Stimulated activated naive B cell treated with anti-CD40 and anti-IgM and Interleukin-4, amounts not matched to agents 10 μg/mL and 1 μg/mL and 100 μg/mL, for 72 hours (primary cell): ENCODE measurements around the gene UBTF.
A peak's percentile ranks its signal among the peaks of the same experiment; 100 is the strongest.

Source experiments
- ATAC-seq, 2 donors: fragments of 150-1000 bp; cut with Tn5 transposase; replicated peaks; 2 replicates each; pipeline ENCODE4 v1.10.0; 2021; ENCODE audit warnings: moderate library complexity in 1 of 2
- DNase-seq: peaks from one replicate; pipeline ENCODE4 v3.0.0; 2021
- H3K27ac Mint-ChIP-seq: one replicate; pipeline ENCODE4 v1.8.0; 2022; ENCODE audit warnings: mild to moderate bottlenecking, mixed read lengths
- H3K27me3 Mint-ChIP-seq, 2 donors: one replicate each; pipeline ENCODE4 v1.8.0; 2022; ENCODE audit warnings: mixed read lengths in 2 of 2
- H3K36me3 Mint-ChIP-seq, 2 donors: one replicate each; pipeline ENCODE4 v1.8.0; 2022; ENCODE audit warnings: mixed read lengths in 2 of 2, mild to moderate bottlenecking in 1 of 2
- H3K4me1 Mint-ChIP-seq, 2 donors: one replicate each; pipeline ENCODE4 v1.8.0; 2022; ENCODE audit warnings: mixed read lengths in 2 of 2, mild to moderate bottlenecking in 1 of 2
- H3K4me3 Mint-ChIP-seq, 2 donors: one replicate each; pipeline ENCODE4 v1.8.0; 2022; ENCODE audit warnings: mild to moderate bottlenecking in 2 of 2, mixed read lengths in 2 of 2, moderate library complexity in 1 of 2
- H3K9me3 Mint-ChIP-seq, 2 donors: one replicate each; pipeline ENCODE4 v1.8.0; 2022; ENCODE audit warnings: mixed read lengths in 2 of 2, mild to moderate bottlenecking in 1 of 2

Gene UBTF

GRCh38 chr17:44167181-44167861 is 52.2 kb downstream of the UBTF start:
- Mint-ChIP-seq H3K27me3 (no peaks in the 10 kb centered on the region), H3K4me3 (no peak overlapping the region), H3K27ac (no peak overlapping the region)

GRCh38 chr17:44164476-44164875 is 55.0 kb downstream of the UBTF start:
- H3K9me3 Mint-ChIP-seq = no peaks in the 10 kb centered on the region
- peaks cover 5 to 13% of the 10 kb centered on the region in 2 donors for H3K4me1 Mint-ChIP-seq
- no peaks in the 10 kb centered on the region for H3K27me3 Mint-ChIP-seq
- no peak overlapping the region for H3K27ac Mint-ChIP-seq
- no peak for ATAC-seq
- no peak for DNase-seq
- H3K36me3 Mint-ChIP-seq = peaks cover 0 to 11% of the 10 kb centered on the region in 2 donors
- no peak overlapping the region for H3K4me3 Mint-ChIP-seq

More at GRCh38 chr17:44167181-44167861, 52.2 kb downstream of the UBTF start:
- no peaks in the 10 kb centered on the region for H3K9me3 Mint-ChIP-seq
- no peak for DNase-seq
- H3K4me1 Mint-ChIP-seq = peaks cover 13 to 26% of the 10 kb centered on the region in 2 donors
- H3K36me3 Mint-ChIP-seq = peaks cover 2 to 6% of the 10 kb centered on the region in 2 donors
- no peak for ATAC-seq

GRCh38 chr17:44159519-44160210 is 59.8 kb downstream of the UBTF start:
- ATAC-seq = peak in 1 of 2 donors; percentile 45
- DNase-seq = no peak
- H3K4me3 Mint-ChIP-seq = no peak overlapping the region

GRCh38 chr17:44155488-44155887 is 64.0 kb downstream of the UBTF start:
- Mint-ChIP-seq H3K27ac (no peak overlapping the region), H3K36me3 (peaks cover 4 to 9% of the 10 kb centered on the region in 2 donors), H3K27me3 (no peaks in the 10 kb centered on the region), H3K4me3 (no peak overlapping the region), H3K9me3 (no peaks in the 10 kb centered on the region), H3K4me1 (peaks cover 0 to 2% of the 10 kb centered on the region in 2 donors)
- DNase-seq (no peak), ATAC-seq (no peak)

More at GRCh38 chr17:44159519-44160210, 59.8 kb downstream of the UBTF start:
- no peaks in the 10 kb centered on the region for H3K27me3 Mint-ChIP-seq
- peaks cover 3 to 13% of the 10 kb centered on the region in 2 donors for H3K36me3 Mint-ChIP-seq
- peaks cover 0 to 2% of the 10 kb centered on the region in 2 donors for H3K4me1 Mint-ChIP-seq
- H3K27ac Mint-ChIP-seq = no peak overlapping the region
- no peaks in the 10 kb centered on the region for H3K9me3 Mint-ChIP-seq
